ENCODE measurements around the gene RRAGD.

DNA sequence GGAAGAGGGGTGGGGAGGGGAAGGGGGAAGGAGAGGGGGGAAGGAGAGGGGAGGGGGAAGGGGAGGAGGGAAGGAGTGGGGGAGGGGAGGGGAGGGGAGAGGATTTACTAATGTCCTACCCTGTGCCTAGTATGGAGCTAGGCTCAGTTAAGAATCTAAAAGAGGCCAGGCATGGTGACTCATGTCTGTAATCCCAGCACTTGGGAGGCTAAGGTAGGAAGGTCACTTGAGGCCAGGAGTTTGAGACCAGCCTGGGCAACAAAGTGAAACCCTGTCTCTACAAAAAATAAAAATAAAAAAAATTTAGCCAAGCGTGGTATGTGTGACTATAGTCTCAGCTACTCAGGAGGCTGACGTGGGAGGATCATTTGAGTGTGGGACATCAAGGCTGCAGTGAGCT lies 72.5 kb downstream of the RRAGD start:
- TF ChIP-seq, protein P1, sequence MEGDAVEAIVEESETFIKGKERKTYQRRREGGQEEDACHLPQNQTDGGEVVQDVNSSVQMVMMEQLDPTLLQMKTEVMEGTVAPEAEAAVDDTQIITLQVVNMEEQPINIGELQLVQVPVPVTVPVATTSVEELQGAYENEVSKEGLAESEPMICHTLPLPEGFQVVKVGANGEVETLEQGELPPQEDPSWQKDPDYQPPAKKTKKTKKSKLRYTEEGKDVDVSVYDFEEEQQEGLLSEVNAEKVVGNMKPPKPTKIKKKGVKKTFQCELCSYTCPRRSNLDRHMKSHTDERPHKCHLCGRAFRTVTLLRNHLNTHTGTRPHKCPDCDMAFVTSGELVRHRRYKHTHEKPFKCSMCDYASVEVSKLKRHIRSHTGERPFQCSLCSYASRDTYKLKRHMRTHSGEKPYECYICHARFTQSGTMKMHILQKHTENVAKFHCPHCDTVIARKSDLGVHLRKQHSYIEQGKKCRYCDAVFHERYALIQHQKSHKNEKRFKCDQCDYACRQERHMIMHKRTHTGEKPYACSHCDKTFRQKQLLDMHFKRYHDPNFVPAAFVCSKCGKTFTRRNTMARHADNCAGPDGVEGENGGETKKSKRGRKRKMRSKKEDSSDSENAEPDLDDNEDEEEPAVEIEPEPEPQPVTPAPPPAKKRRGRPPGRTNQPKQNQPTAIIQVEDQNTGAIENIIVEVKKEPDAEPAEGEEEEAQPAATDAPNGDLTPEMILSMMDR (IDR thresholded peaks at IDR 0.05): no peak
- no peak for TF ChIP-seq POLR2A (IDR thresholded peaks at IDR 0.05)

All from heart left ventricle (tissue), 13 donors.